Measurements from ENCODE around the gene ZBTB46. TPM values are rescaled to one million over a fixed set of nuclear protein-coding genes. Genes with fewer than 3 reads are reported as not detected.

Gene ZBTB46
- total and polyA plus RNA-seq, 7 donors: 0.23 to 5.3 (median 3.6) TPM

DNA sequence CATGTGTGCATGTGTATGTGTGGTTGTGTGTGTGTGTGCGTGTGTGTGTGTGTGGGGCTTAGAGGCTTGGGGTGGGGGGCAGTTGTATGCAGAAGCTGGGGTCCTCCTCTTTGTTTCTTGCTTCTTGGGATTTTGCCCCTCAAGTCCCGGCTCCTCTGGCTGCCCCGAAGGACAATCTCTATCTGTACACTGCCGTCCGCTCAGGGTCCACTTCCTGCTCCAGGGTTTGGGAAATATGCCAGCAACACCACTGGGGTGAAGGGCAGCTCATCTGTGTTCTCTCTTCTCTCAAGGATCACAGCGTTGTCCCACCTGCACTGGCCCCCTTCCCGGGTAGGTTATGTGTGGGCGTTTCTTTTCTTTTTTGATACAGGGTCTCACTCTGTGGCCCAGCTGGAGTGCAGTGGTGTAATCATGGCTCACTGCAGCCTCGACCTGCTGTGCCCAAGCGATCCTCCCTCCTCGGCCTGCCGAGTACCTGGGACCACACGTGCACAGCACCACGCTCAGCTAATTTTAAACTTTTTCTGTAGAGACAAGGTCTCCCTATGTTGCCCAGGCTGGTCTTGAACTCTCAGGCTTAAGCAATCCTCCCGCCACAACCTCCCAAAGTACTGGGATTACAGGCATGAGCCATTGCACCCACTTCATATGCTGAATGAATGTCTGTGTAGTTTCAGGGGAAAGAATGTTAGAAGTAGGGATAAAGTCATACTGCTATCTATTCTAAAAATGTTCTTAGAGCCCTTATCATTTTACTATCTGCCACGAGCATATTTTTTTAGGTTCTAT lies 65.8 kb downstream of the ZBTB46 start:
- DNase-seq: no peak
- Histone ChIP-seq H3K27me3 (no peaks in the 10 kb centered on the region), H3K36me3 (peaks cover 0 to 6% (median 0%) of the 10 kb centered on the region in 4 donors), H3K9me3 (no peaks in the 10 kb centered on the region), H3K4me1 (no peaks in the 10 kb centered on the region), H3K27ac (no peak overlapping the region), H3K4me3 (no peak overlapping the region)
- intact Hi-C loops (cut with DNase I): no loop called here
- no peak for TF ChIP-seq EP300 (IDR thresholded peaks at IDR 0.05)
- TF ChIP-seq, protein P1, sequence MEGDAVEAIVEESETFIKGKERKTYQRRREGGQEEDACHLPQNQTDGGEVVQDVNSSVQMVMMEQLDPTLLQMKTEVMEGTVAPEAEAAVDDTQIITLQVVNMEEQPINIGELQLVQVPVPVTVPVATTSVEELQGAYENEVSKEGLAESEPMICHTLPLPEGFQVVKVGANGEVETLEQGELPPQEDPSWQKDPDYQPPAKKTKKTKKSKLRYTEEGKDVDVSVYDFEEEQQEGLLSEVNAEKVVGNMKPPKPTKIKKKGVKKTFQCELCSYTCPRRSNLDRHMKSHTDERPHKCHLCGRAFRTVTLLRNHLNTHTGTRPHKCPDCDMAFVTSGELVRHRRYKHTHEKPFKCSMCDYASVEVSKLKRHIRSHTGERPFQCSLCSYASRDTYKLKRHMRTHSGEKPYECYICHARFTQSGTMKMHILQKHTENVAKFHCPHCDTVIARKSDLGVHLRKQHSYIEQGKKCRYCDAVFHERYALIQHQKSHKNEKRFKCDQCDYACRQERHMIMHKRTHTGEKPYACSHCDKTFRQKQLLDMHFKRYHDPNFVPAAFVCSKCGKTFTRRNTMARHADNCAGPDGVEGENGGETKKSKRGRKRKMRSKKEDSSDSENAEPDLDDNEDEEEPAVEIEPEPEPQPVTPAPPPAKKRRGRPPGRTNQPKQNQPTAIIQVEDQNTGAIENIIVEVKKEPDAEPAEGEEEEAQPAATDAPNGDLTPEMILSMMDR (IDR thresholded peaks at IDR 0.05): no peak
- TF ChIP-seq POLR2AphosphoS5 (IDR thresholded peaks at IDR 0.05): no peak
- TF ChIP-seq POLR2A (IDR thresholded peaks at IDR 0.05): no peak
- WGBS, 2 donors: 75 to 87% methylated on average over 16 of the region's 16 CpGs

DNA sequence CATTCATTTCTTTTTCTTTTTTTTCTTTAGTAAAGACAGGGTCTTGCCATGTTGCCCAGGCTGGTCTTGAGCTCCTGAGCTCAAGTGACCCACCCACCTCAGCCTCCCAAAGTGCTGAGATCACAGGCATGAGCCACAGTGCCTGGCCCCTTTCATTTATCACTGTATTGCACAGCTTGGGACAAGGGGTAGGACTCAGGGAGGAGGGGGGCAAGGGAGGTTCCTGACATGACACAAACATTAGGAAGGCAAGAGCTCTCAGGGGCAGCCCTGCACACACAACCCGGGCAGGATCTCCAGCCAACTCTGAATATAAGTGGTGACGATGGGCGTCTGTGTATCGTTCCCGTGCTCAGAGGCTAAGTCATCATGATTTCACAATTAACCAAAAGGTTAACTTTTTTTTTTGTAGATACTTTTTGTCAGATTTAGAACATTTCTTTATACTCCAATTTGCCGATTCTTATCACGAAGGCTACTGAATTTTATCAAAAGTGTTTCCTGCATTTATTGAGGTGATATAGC lies 71.6 kb downstream of the ZBTB46 start:
- Histone ChIP-seq H3K9me3 (no peaks in the 10 kb centered on the region), H3K27me3 (no peaks in the 10 kb centered on the region), H3K4me1 (no peaks in the 10 kb centered on the region), H3K4me3 (no peak overlapping the region), H3K27ac (no peak overlapping the region), H3K36me3 (no peaks in the 10 kb centered on the region)
- intact Hi-C loops (cut with DNase I): no loop called here
- TF ChIP-seq POLR2A (IDR thresholded peaks at IDR 0.05): no peak
- no peak for TF ChIP-seq POLR2AphosphoS5 (IDR thresholded peaks at IDR 0.05)
- TF ChIP-seq, protein P1 (IDR thresholded peaks at IDR 0.05): no peak
- no peak for TF ChIP-seq EP300 (IDR thresholded peaks at IDR 0.05)
- WGBS, 2 donors: 86 to 96% methylated on average over 7 of the region's 7 CpGs
- DNase-seq: no peak

DNA sequence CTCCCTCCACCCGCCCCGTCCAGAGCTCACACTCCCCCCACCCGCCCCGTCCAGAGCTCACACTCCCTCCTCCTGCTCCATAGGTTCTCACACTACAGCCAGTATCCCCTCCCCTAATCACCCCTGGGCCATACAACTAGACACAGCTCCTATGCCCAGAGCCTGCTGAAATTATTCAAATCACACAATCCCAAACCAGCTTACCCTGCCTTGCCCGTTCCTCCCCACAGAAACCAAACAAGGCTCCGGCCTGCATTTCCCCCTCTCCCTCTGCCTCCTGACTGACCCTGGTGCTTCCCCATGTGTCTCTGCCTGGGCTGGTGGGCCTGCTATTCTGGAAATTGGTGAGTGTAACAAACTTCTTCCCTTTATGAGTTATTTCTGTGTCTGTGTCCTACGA lies 72.9 kb downstream of the ZBTB46 start:
- H3K9me3 ChIP-seq: no peaks in the 10 kb centered on the region
- DNase-seq: no peak
- TF ChIP-seq, protein P1 (IDR thresholded peaks at IDR 0.05): no peak
- no peak for TF ChIP-seq POLR2AphosphoS5 (IDR thresholded peaks at IDR 0.05)
- no peak for TF ChIP-seq POLR2A (IDR thresholded peaks at IDR 0.05)
- no peak for TF ChIP-seq EP300 (IDR thresholded peaks at IDR 0.05)
- intact Hi-C loops (cut with DNase I): no loop called here
- H3K36me3 ChIP-seq: no peaks in the 10 kb centered on the region
- no peaks in the 10 kb centered on the region for H3K27me3 ChIP-seq
- H3K4me1 ChIP-seq: no peaks in the 10 kb centered on the region
- 75 to 88% methylated on average over 7 of the region's 7 CpGs for WGBS, 2 donors
- no peak overlapping the region for H3K4me3 ChIP-seq
- no peak overlapping the region for H3K27ac ChIP-seq

DNA sequence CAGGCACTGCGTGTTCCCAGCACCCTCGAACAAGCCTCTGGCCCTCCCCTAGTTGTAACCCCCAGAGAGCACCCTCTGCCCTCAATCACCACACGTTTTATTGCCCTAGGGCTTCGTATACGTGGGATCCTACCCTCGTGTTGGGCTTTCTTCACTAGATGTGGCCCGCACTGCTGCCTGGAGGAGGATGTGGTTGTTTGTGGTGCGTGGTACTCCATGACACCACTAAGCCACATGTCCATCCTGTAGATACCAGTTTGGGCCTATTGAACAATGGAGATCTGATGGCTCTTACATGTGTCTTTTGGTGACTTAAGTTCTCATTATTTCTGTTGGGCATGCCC lies 74.4 kb downstream of the ZBTB46 start:
- Histone ChIP-seq H3K4me1 (no peaks in the 10 kb centered on the region), H3K27ac (no peak overlapping the region), H3K4me3 (no peak overlapping the region), H3K9me3 (no peaks in the 10 kb centered on the region), H3K27me3 (no peaks in the 10 kb centered on the region), H3K36me3 (no peaks in the 10 kb centered on the region)
- TF ChIP-seq POLR2A (IDR thresholded peaks at IDR 0.05) (no peak), EP300 (IDR thresholded peaks at IDR 0.05) (no peak), POLR2AphosphoS5 (IDR thresholded peaks at IDR 0.05) (no peak)
- TF ChIP-seq, protein P1 (IDR thresholded peaks at IDR 0.05): no peak
- intact Hi-C loops (cut with DNase I): no loop called here
- 40 to 44% methylated on average over 8 of the region's 8 CpGs for WGBS, 2 donors
- DNase-seq: no peak

Measured in sigmoid colon (tissue), 7 donors.